Right lung (tissue), 5 donors: Measurements from ENCODE around the gene COLGALT1. TPM values are rescaled to one million over a fixed set of nuclear protein-coding genes. Genes with fewer than 3 reads are reported as not detected.
"Not testable (repeated sequence)": the region's sequence is repeated elsewhere in the genome, so short reads cannot be mapped to it uniquely, and the experiment has no call there.

Experiments used
- DNase-seq, 2 donors: peaks; one replicate each; pipeline ENCODE4 v3.0.0-alpha.2; 2013
- polyA plus RNA-seq, 5 donors: library from polyadenylated mRNA; unstranded; fragments of 120-200 nt; gene quantifications; one replicate each; pipeline versions ENCODE4 v1.2.1 to v1.2.3, GENCODE V29; 2013; ENCODE audit warnings: inconsistent platforms in 1 of 5, low replicate concordance in 1 of 5; ENCODE audit not compliant: insufficient read length in 5 of 5, insufficient read depth in 1 of 5

Gene COLGALT1
- polyA plus RNA-seq, 5 donors = 51.9 to 71.3 (median 63.0) TPM

- DNase-seq = peak in 1 of 2 donors; percentile 38
These were observed 722 bp downstream of the COLGALT1 start for GRCh38 chr19:17555929-17556813.

GRCh38 chr19:17556995-17557394 lies 1.5 kb downstream of the COLGALT1 start:
- DNase-seq = no peak

- no peak for DNase-seq
These were observed 2.0 kb downstream of the COLGALT1 start for GRCh38 chr19:17557466-17557865.

DNA sequence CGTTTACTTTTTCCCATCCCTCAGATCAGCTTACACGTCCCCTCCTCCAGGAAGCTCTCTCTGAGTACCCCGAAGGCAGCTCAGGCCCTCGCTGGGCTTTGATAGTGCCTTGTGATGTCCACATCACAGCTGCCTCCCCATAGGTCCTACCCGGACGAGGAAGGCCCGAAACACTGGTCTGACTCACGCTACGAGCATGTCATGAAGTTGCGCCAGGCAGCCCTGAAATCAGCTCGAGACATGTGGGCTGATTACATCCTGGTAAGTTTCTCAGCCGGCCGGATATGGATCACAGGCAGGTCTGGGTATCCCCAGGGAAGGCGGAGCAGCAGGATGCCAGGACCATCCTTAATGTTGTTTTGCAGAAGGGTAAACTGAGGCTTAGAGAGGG lies 4.8 kb downstream of the COLGALT1 start:
- no peak for DNase-seq

GRCh38 chr19:17562097-17562496 lies 6.6 kb downstream of the COLGALT1 start:
- DNase-seq = no peak

DNA sequence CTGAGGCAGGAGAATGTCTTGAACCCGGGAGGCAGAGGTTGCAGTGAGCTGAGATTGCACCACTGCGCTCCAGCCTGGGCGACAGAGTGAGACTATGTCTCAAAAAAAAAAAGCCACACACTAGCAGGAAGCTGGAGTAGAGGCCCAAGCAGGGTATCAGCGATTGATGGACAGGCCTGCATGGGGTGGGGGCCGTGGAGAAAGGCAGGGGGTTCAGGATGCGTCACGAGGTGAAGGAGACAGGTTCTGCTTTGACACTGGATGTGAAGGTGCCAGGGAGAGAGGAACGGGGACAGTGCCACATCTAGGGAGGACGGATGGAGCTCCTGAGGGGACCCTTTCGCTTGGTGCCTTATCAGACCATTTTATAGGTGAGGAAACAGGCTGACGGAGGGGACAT lies 7.1 kb downstream of the COLGALT1 start:
- DNase-seq = no peak

GRCh38 chr19:17564781-17565180 lies 9.3 kb downstream of the COLGALT1 start:
- DNase-seq = no peak

GRCh38 chr19:17565611-17566010 lies 10.2 kb downstream of the COLGALT1 start:
- no peak for DNase-seq

DNA sequence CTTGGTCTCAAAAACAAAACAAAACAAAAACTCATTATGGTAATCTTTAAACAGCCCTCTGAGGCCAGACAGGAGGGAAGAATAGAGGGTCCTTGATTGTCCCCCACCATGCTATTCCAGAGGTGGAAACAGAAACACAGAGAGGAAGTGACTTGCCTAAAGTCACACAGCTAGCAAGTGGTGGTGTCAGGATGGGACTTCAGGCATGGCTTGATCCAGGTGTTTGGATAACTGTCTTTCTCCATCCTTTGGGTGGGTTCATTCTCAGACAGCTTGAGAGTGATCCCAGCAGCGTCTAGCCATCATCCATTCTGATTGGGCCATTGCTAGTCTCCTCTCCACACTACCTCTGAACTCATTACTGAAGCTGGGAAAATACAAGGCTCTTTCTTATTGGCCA lies 12.5 kb downstream of the COLGALT1 start:
- DNase-seq = no peak

DNA sequence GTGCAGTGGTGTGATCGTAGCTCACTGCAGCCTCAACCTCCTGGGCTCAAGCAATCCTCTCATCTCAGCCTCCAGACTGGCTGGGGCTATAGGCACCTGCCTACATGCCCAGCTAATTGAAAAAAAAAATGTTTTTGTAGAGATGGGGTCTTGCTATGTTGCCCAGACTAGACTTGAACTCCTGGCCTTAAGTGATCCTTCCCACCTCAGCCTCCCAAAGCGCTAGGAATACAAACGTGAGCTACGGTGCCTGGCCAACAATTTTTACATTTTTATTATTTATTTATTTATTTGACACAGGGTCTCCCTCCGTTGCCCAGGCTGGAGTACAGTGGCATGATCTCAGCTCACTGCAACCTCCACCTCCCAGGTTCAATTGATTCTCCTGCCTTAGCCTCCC lies 14.8 kb downstream of the COLGALT1 start:
- not testable (repeated sequence) for DNase-seq

GRCh38 chr19:17570791-17571190 lies 15.3 kb downstream of the COLGALT1 start:
- no peak for DNase-seq

DNA sequence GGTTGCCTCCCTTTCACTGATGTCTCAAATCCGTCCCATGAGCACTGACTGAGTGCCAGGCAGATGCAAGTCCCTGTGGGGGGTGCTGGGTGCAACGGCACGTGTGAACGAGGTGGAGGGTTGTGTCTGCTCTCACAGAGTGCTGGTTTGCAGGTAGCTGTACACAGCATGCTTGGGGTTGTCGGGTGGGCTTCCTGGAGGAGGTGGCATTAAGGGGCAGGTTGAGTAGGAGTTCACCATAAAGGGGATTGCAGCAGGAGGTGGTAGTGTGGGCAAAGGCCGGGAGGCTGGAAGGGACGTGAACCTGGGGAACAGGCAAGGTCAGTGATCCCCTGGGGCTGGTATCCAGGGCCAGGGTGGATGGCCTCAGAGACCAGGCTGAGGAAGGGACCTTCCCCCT lies 17.2 kb downstream of the COLGALT1 start:
- DNase-seq = no peak

GRCh38 chr19:17575871-17576757 lies 20.7 kb downstream of the COLGALT1 start:
- DNase-seq = no peak

GRCh38 chr19:17576758-17577456 lies 21.5 kb downstream of the COLGALT1 start:
- peak; percentile 23 to 40 for DNase-seq

DNA sequence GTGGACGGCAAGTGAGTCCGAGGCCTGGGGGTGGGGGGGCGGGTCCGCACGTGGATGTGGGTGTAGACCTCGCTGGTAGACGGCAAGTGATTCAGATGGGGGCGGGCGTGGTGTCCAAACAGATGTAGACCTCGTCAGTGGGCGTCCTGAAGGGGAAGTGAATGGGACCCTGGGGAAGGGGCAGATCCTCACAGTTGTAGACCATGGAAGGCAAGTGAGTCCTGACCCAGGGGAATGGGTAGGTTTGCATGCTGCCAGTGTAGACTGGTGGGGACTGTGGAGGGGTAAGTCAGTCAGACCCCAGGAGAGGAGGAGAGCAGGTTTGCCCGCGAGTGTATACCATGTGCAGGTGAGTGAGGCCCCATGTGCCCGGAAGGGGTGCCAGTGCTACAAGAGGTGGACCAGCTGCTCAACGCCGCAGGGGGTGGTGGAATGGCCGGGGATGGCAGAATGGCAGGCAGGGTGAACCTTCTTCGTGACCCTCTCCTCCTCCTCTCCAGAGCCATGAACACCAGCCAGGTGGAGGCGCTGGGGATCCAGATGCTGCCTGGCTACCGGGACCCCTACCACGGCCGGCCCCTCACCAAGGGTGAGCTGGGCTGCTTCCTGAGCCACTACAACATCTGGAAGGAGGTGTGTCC lies 22.1 kb downstream of the COLGALT1 start:
- DNase-seq = no peak

DNA sequence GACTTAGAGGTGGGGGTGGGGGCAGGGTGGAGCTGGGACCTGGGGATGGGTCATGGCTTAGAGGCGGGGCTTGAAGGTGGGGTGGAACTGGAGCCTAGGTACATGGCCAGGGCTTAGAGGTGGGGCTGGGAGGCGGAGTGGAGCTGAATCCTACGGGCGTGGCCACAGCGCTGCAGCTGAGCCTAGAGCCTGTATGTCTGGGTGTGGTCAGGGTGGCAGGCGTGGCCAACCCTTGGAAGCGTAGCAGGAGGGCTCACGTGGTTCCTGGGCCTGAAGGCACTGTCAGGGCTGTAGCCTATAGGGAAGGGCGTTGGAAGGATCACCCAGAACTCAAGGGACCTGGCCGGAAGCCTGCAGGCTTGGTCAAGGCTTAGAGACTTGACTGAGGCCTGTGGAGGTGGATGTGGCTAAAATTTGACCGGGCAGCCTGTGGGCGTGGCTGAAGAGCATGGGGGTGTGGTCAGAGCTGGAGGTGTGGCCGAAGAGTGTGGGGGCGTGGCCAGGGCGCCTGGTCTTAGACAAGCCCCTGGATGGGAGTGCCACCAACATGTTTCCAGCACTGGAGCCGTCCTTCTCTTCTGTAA lies 24.3 kb downstream of the COLGALT1 start:
- DNase-seq = no peak

- no peak for DNase-seq
These were observed 25.2 kb downstream of the COLGALT1 start for GRCh38 chr19:17580470-17581144.

DNA sequence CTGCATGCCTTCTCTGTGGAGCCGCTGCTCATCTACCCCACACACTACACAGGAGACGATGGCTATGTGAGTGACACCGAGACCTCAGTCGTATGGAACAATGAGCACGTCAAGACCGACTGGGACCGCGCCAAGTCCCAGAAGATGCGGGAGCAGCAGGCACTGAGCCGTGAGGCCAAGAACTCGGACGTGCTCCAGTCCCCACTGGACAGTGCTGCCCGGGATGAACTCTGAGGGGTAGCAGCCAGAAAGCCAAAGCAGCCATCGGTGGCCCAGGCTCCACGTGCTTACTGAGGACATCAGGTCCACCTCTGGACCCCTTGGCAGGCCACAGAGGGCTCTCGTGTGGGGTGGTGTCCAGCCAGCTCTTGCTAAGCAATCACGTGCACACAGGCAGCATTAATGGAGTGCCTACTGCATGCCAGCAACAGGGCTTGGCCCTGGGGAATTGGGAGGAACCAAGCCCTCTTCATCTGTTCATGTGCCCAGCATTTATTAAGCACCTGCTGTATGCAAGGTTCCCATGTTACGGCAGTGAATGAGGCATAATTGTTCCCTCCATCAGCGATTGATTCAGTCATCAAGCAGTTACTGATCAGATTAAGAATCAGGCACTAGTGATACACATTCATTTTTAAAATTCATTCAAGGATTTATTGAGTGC lies 25.9 kb downstream of the COLGALT1 start:
- no peak for DNase-seq

DNA sequence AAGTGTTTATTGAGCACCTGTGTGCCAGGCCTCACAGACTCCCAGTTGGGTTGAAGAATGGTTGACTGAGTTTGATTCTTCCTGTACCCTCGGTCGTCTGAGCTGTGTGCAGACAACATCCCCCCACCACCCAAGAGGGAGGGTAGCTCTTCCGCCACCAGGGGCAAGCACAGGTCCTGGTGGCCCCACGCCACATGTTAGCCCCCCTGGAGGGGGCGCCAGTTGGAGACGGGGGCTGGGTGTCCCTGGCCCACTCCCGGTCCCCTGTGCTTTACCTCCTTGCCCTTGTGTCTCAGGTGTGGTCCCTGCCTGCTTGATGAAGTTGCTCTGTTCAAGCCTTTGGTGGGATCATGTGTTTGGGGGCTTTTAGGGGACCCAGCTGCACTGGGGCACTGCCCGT lies 27.2 kb downstream of the COLGALT1 start:
- no peak for DNase-seq

DNA sequence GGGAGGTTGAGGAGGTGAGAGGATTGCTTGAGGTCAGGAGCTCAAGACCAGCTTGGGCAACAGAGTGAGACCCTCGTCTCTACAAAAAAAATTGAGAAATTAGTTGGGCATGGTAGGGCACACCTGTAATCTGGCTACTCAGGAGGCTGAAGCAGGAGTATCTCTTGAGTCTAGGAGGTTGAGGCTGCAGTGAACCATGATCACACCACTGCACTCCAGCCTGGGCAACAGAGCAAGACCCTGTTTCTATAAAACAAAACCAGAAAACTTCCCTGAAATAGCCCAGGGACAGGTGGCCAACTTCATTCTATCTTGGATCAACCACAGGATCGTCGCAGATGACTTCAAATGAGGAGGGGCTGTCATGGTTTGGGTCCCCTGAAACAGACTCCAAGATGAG lies 28.7 kb downstream of the COLGALT1 start:
- no peak for DNase-seq
